H9 (cell line): ENCODE results near the gene FZD2. TPM values are rescaled to one million over a fixed set of nuclear protein-coding genes. Genes with fewer than 3 reads are reported as not detected.

Experiments
- DNase-seq: peaks from one replicate; pipeline ENCODE4 v3.0.0-alpha.2; 2017
- H2AFZ ChIP-seq: one replicate; pipeline ENCODE4 v1.6.1; 2013; ENCODE audit warnings: mild to moderate bottlenecking, low read length, control low read depth, moderate library complexity
- H2AK5ac ChIP-seq: 2 replicates; pipeline ENCODE4 v1.6.1; 2013; ENCODE audit warnings: low read length, control low read depth, mixed read lengths; ENCODE audit not compliant: insufficient read length
- H2BK120ac ChIP-seq: one replicate; pipeline ENCODE4 v1.6.1; 2013; ENCODE audit warnings: low read depth, mild to moderate bottlenecking, low read length, control low read depth, inconsistent platforms; ENCODE audit not compliant: poor library complexity, severe bottlenecking
- H2BK12ac ChIP-seq: 2 replicates; pipeline ENCODE4 v1.6.1; 2013; ENCODE audit warnings: low read length, control low read depth, mixed read lengths, low read depth; ENCODE audit not compliant: insufficient read length
- H2BK15ac ChIP-seq: 2 replicates; pipeline ENCODE4 v1.6.1; 2013; ENCODE audit warnings: low read depth, low read length, control low read depth
- H2BK20ac ChIP-seq: one replicate; pipeline ENCODE4 v1.6.1; 2013; ENCODE audit warnings: low read depth, mild to moderate bottlenecking, low read length, control low read depth, inconsistent platforms; ENCODE audit not compliant: poor library complexity, severe bottlenecking
- H2BK5ac ChIP-seq: 2 replicates; pipeline ENCODE4 v1.6.1; 2013; ENCODE audit warnings: low read length, control low read depth, mixed read lengths; ENCODE audit not compliant: insufficient read length
- H3K14ac ChIP-seq: 2 replicates; pipeline ENCODE4 v1.6.1; 2013; ENCODE audit warnings: low read length, control low read depth; ENCODE audit not compliant: insufficient read depth
- H3K18ac ChIP-seq: 2 replicates; pipeline ENCODE4 v1.6.1; 2013; ENCODE audit warnings: low read depth, mild to moderate bottlenecking, mixed read lengths, low read length, control low read depth; ENCODE audit not compliant: insufficient read length
- H3K23ac ChIP-seq: 2 replicates; pipeline ENCODE4 v1.6.1; 2013; ENCODE audit warnings: low read length, control low read depth, mixed read lengths, low read depth; ENCODE audit not compliant: insufficient read length
- H3K23me2 ChIP-seq: 2 replicates; pipeline ENCODE4 v1.6.1; 2013; ENCODE audit warnings: low read depth, mild to moderate bottlenecking, mixed read lengths, low read length, control low read depth; ENCODE audit not compliant: insufficient read length, poor library complexity, severe bottlenecking
- H3K27ac ChIP-seq: 2 replicates; pipeline ENCODE4 v1.5.1; 2013; ENCODE audit warnings: low read length, control low read depth, mixed read lengths, low read depth; ENCODE audit not compliant: insufficient read length
- H3K27me3 ChIP-seq: 2 replicates; pipeline ENCODE4 v1.6.1; 2013; ENCODE audit warnings: low read length, control low read depth, inconsistent platforms; ENCODE audit not compliant: insufficient read depth
- H3K4ac ChIP-seq: 2 replicates; pipeline ENCODE4 v1.6.1; 2013; ENCODE audit warnings: low read depth, mild to moderate bottlenecking, control low read depth, inconsistent platforms, low read length, moderate library complexity
- H3K4me1 ChIP-seq: 2 replicates; pipeline ENCODE4 v1.6.1; 2013; ENCODE audit warnings: low read length, control low read depth, inconsistent platforms; ENCODE audit not compliant: insufficient read depth
- H3K4me2 ChIP-seq: 2 replicates; pipeline ENCODE4 v1.6.1; 2013; ENCODE audit warnings: low read length, control low read depth, mixed read lengths; ENCODE audit not compliant: insufficient read length, insufficient read depth
- H3K56ac ChIP-seq: 2 replicates; pipeline ENCODE4 v1.6.1; 2013; ENCODE audit warnings: low read depth, mild to moderate bottlenecking, mixed read lengths, low read length, control low read depth; ENCODE audit not compliant: insufficient read length
- H3K79me1 ChIP-seq: 2 replicates; pipeline ENCODE4 v1.6.1; 2013; ENCODE audit warnings: low read depth, mild to moderate bottlenecking, moderate library complexity, low read length, control low read depth, inconsistent platforms; ENCODE audit not compliant: insufficient read depth, poor library complexity, severe bottlenecking
- H3K79me2 ChIP-seq: 2 replicates; pipeline ENCODE4 v1.6.1; 2013; ENCODE audit warnings: low read length, control low read depth, inconsistent platforms; ENCODE audit not compliant: insufficient read depth
- H3K9ac ChIP-seq: 2 replicates; pipeline ENCODE4 v1.6.1; 2013; ENCODE audit warnings: low read length, control low read depth, mixed read lengths; ENCODE audit not compliant: insufficient read length; ENCODE audit errors: extremely low read depth
- H3K9me3 ChIP-seq: one replicate; pipeline ENCODE4 v1.6.1; 2013; ENCODE audit warnings: low read depth, low read length, inconsistent platforms; ENCODE audit not compliant: control insufficient read depth
- H3T11ph ChIP-seq: one replicate; pipeline ENCODE4 v1.6.1; 2013; ENCODE audit warnings: mild to moderate bottlenecking, low read length, control low read depth, inconsistent platforms
- H4K20me1 ChIP-seq: one replicate; pipeline ENCODE4 v1.6.1; 2013; ENCODE audit not compliant: control insufficient read depth, insufficient read length, insufficient read depth
- H4K5ac ChIP-seq: 2 replicates; pipeline ENCODE4 v1.6.1; 2013; ENCODE audit warnings: low read depth, mild to moderate bottlenecking, mixed read lengths, low read length, control low read depth; ENCODE audit not compliant: insufficient read length
- H4K8ac ChIP-seq: replicated peaks from 2 replicates; pipeline ENCODE4 v1.6.1; 2013; ENCODE audit warnings: low read length, control low read depth, mixed read lengths, low read depth; ENCODE audit not compliant: insufficient read length
- H4K91ac ChIP-seq: 2 replicates; pipeline ENCODE4 v1.6.1; 2013; ENCODE audit warnings: low read depth, mild to moderate bottlenecking, moderate library complexity, mixed read lengths, low read length, control low read depth; ENCODE audit not compliant: insufficient read length
- H3K27ac Mint-ChIP-seq, 3 experiments: 2 replicates in 2 of 3; 3 replicates in 1 of 3; pipeline ENCODE4 v1.8.0; 2020 to 2021; ENCODE audit warnings: mixed read lengths in 3 of 3, mild to moderate bottlenecking in 1 of 3, moderate library complexity in 1 of 3
- H3K27me3 Mint-ChIP-seq: 2 replicates; pipeline ENCODE4 v1.8.0; 2021; ENCODE audit warnings: low read depth, mild to moderate bottlenecking, moderate library complexity, mixed read lengths
- H3K36me3 Mint-ChIP-seq, 3 experiments: 2 replicates in 2 of 3; 3 replicates in 1 of 3; pipeline ENCODE4 v1.8.0; 2020 to 2021; ENCODE audit warnings: low read depth in 3 of 3, mixed read lengths in 3 of 3; ENCODE audit not compliant: insufficient read depth in 1 of 3
- H3K4me1 Mint-ChIP-seq, 2 experiments: 2 replicates each; pipeline ENCODE4 v1.8.0; 2020; ENCODE audit warnings: mixed read lengths in 2 of 2
- H3K4me3 Mint-ChIP-seq, 2 experiments: 2 replicates in 1 of 2; 3 replicates in 1 of 2; pipeline ENCODE4 v1.8.0; 2020 to 2021; ENCODE audit warnings: mild to moderate bottlenecking in 2 of 2, mixed read lengths in 2 of 2, moderate library complexity in 1 of 2
- H3K9me3 Mint-ChIP-seq, 2 experiments: 2 replicates in 1 of 2; 3 replicates in 1 of 2; pipeline ENCODE4 v1.8.0; 2020; ENCODE audit warnings: mild to moderate bottlenecking in 2 of 2, mixed read lengths in 2 of 2, moderate library complexity in 1 of 2
- CTCF ChIP-seq: fragments of 200-600 bp; sonication (generic); conservative IDR thresholded peaks from 3 replicates; pipeline ENCODE4 v1.8.0; 2021; ENCODE audit warnings: antibody characterized with exemption, mild to moderate bottlenecking
- WGBS: extraction: QIAGEN DNeasy Blood & Tissue Kit; methylation state at CpG from one replicate; pipeline ENCODE4 v1.1.7; 2013; ENCODE audit warnings: missing lambda C conversion rate, low lambda C conversion rate, mixed read lengths; ENCODE audit not compliant: insufficient read length; ENCODE audit errors: extremely low coverage; 5-methylcytosine and 5-hydroxymethylcytosine counted together
- total RNA-seq: library from RNA; stranded (reverse); gene quantifications from 2 replicates; pipeline ENCODE4 v1.2.1, GENCODE V29; 2021

The FZD2 gene
- total RNA-seq, 1 experiment from 2014 or later = 18.2 TPM

- peak; percentile 92 for DNase-seq
- H3K27me3 Mint-ChIP-seq = peaks cover 6% of the 10 kb centered on the region
These were observed 34.2 kb upstream of the FZD2 start for GRCh38 chr17:44522883-44523671.

More at GRCh38 chr17:44522883-44523671, 34.2 kb upstream of the FZD2 start:
- Histone ChIP-seq H3K23me2 (no peaks in the 10 kb centered on the region), H3K4ac (no peak overlapping the region), H2BK15ac (no peak overlapping the region), H3K79me1 (no peaks in the 10 kb centered on the region), H3K9me3 (no peaks in the 10 kb centered on the region), H2BK12ac (no peak overlapping the region), H3K9ac (no peak overlapping the region), H4K5ac (no peak overlapping the region), H2BK20ac (no peak overlapping the region), H4K20me1 (no peaks in the 10 kb centered on the region), H3K27ac (no peak overlapping the region), H3K4me2 (no peak overlapping the region), H3K23ac (no peak overlapping the region), H4K8ac (no peak overlapping the region), H2BK5ac (no peak overlapping the region), H3K56ac (no peak overlapping the region), H2AK5ac (no peak overlapping the region), H3K79me2 (no peaks in the 10 kb centered on the region), H3K4me1 (no peaks in the 10 kb centered on the region), H2BK120ac (no peak overlapping the region), H3K14ac (no peak overlapping the region), H3T11ph (no peak overlapping the region), H3K18ac (no peak overlapping the region), H3K27me3 (no peaks in the 10 kb centered on the region), H2AFZ (no peak overlapping the region), H4K91ac (no peak overlapping the region)
- TF ChIP-seq CTCF = peak; percentile 78
- H3K4me1 Mint-ChIP-seq = no peaks in the 10 kb centered on the region
- WGBS = no CpG with 5 or more reads among the region's 14 CpGs
- peaks cover 24 to 28% of the 10 kb centered on the region in 2 experiments for H3K9me3 Mint-ChIP-seq
- no peak overlapping the region; a peak in 1 of 7 replicates for H3K27ac Mint-ChIP-seq
- H3K36me3 Mint-ChIP-seq = peaks cover 5 to 12% (median 9%) of the 10 kb centered on the region in 3 experiments
- H3K4me3 Mint-ChIP-seq = no peak overlapping the region
